A549 (cell line): Measurements from ENCODE around the gene FHIP1B.

ENCODE experiments used
- CBX2 ChIP-seq: fragments of 200-600 bp; sonication (generic); IDR thresholded peaks from 2 replicates; pipeline ENCODE4 v1.6.1; 2016; ENCODE audit warnings: low read depth, mild to moderate bottlenecking, borderline replicate concordance
- CTCF ChIP-seq: fragments of >200 bp; sonication (Bioruptor Twin); formaldehyde crosslinking; IDR thresholded peaks from 3 replicates; pipeline ENCODE4 v1.5.1; 2016
- ELK1 ChIP-seq: fragments of 150-350 bp; IDR thresholded peaks from 2 replicates; pipeline ENCODE4 v1.6.1; 2014; ENCODE audit warnings: low read depth, mild to moderate bottlenecking, low read length
- EP300 ChIP-seq, 2 experiments: fragments of >200 bp; sonication (Bioruptor Twin); formaldehyde crosslinking; IDR thresholded peaks; 2 replicates in 1 of 2; 3 replicates in 1 of 2; pipeline ENCODE4 v1.6.1; 2016 to 2017
- HOXA7 ChIP-seq: fragments of 250-450 bp; sonication (Bioruptor Pico); IDR thresholded peaks from 2 replicates; pipeline ENCODE4 v1.5.0; 2020; ENCODE audit warnings: mild to moderate bottlenecking, moderate library complexity
- MAFK ChIP-seq: fragments of 450-650 bp; IDR thresholded peaks from 2 replicates; pipeline ENCODE4 v1.6.1; 2014; ENCODE audit not compliant: partially characterized antibody
- MAX ChIP-seq: IDR thresholded peaks from 2 replicates; pipeline ENCODE4 v1.6.1; 2012
- MYC ChIP-seq: IDR thresholded peaks from 2 replicates; pipeline ENCODE4 v1.6.1; 2012; ENCODE audit warnings: mild to moderate bottlenecking, inconsistent platforms, low read length, improper control_type of control experiment, borderline replicate concordance
- PHF8 ChIP-seq: fragments of 200-600 bp; sonication (generic); IDR thresholded peaks from 2 replicates; pipeline ENCODE4 v1.6.1; 2016; ENCODE audit warnings: low read depth, mild to moderate bottlenecking, antibody characterized with exemption, moderate library complexity, borderline replicate concordance
- POLR2A ChIP-seq: IDR thresholded peaks from 2 replicates; pipeline ENCODE4 v1.6.1; 2012; ENCODE audit warnings: mild to moderate bottlenecking, low read length
- RCOR1 ChIP-seq: fragments of 150-350 bp; IDR thresholded peaks from 2 replicates; pipeline ENCODE4 v1.6.1; 2014; ENCODE audit warnings: antibody characterized with exemption, low read length, low read depth
- RFX5 ChIP-seq: fragments of 450-650 bp; IDR thresholded peaks from 2 replicates; pipeline ENCODE4 v1.7.1; 2014; ENCODE audit warnings: antibody characterized with exemption, mild to moderate bottlenecking, moderate library complexity

GRCh38 chr11:6241316-6241715, 6.9 kb upstream of the FHIP1B start:
- no peak for TF ChIP-seq POLR2A
- TF ChIP-seq CTCF, result no peak
- TF ChIP-seq ELK1, result no peak
- TF ChIP-seq MAFK, result no peak
- TF ChIP-seq MAX, result no peak
- no peak for TF ChIP-seq RFX5
- no peak for TF ChIP-seq PHF8
- no peak for TF ChIP-seq CBX2
- no peak for TF ChIP-seq EP300 (IDR thresholded peaks at IDR 0.05)
- no peak for TF ChIP-seq MYC
- no peak for TF ChIP-seq RCOR1
- no peak for TF ChIP-seq HOXA7 (CRISPR knock-in tag)
